Omental fat pad (tissue), 4 donors: ENCODE measurements around the gene SMYD1. TPM values are rescaled to one million over a fixed set of nuclear protein-coding genes. Genes with fewer than 3 reads are reported as not detected.

Source experiments
- ATAC-seq: fragments of 150-250 bp; one replicate; pipeline ENCODE4 v1.9.1; 2016; ENCODE audit warnings: mild to moderate bottlenecking, moderate library complexity; ENCODE audit not compliant: low FRiP score
- DNase-seq: peaks from one replicate; pipeline ENCODE4 v3.0.0-alpha.2; 2019; ENCODE audit warnings: low spot score
- small RNA-seq: library from RNA; depleted of rRNA; stranded (forward); fragments of <200 nt; gene quantifications from one replicate; pipeline ENCODE3, GENCODE V24; 2016
- total RNA-seq, 4 donors: library from RNA; depleted of rRNA; stranded (reverse); fragments of >200 nt; gene quantifications; one replicate each; pipeline ENCODE4 v1.1.0, GENCODE V29; 2016
- TF ChIP-seq, protein P1 (sequence below), 3 donors: fragments of 450-650 bp; IDR thresholded peaks; one replicate each; pipeline ENCODE4 v1.5.1; 2016 to 2017; ENCODE audit warnings: antibody characterized with exemption in 3 of 3, mild to moderate bottlenecking in 3 of 3, moderate library complexity in 2 of 3

SMYD1 gene
- total RNA-seq, 4 donors from 2014 or later = not detected

DNA sequence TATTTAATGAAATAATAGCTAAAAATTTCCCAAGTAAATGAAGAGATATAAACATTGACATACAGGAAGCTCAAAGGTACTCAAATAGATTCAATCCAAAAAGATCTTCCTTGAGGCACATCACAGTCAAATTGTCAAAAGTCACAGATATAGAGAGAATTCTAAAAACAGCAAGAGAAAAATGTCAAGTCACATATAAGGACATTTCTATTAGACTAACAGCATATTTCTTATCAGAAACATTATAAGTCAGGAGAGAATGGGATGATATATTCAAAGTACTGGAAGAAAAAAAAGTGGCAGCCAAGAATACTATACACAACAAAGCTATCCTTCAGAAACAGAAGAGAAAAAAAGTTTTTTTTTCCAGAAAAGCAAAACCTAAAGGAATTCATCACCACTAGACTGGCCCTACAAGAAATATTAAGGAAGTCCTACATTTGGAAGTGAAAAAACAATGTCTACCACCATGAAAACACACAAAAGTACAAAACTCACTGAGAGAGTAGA is 81.4 kb downstream of the SMYD1 start:
- TF ChIP-seq, protein P1, sequence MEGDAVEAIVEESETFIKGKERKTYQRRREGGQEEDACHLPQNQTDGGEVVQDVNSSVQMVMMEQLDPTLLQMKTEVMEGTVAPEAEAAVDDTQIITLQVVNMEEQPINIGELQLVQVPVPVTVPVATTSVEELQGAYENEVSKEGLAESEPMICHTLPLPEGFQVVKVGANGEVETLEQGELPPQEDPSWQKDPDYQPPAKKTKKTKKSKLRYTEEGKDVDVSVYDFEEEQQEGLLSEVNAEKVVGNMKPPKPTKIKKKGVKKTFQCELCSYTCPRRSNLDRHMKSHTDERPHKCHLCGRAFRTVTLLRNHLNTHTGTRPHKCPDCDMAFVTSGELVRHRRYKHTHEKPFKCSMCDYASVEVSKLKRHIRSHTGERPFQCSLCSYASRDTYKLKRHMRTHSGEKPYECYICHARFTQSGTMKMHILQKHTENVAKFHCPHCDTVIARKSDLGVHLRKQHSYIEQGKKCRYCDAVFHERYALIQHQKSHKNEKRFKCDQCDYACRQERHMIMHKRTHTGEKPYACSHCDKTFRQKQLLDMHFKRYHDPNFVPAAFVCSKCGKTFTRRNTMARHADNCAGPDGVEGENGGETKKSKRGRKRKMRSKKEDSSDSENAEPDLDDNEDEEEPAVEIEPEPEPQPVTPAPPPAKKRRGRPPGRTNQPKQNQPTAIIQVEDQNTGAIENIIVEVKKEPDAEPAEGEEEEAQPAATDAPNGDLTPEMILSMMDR (IDR thresholded peaks at IDR 0.05) = no peak
- ATAC-seq (no peak), DNase-seq (no peak)

DNA sequence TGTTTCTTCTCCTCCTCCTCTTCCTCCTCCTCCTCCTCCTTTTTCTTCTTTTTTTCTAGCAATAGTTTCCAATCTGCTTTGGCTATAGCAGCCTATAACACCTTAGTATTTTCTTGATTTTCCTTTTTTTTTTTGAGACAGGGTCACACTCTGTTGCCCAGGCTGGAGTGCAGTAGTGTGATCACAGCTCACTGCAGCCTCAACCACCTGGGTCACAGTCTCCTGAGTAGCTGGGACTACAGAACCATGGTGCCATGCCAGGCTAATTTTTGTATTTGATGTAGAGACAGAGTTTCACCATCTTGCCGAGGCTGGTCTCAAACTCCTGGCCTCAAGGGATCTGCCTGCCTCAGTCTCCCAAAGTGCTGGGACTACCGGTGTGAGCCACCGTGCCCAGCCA is 91.9 kb downstream of the SMYD1 start:
- no peak for ATAC-seq

DNA sequence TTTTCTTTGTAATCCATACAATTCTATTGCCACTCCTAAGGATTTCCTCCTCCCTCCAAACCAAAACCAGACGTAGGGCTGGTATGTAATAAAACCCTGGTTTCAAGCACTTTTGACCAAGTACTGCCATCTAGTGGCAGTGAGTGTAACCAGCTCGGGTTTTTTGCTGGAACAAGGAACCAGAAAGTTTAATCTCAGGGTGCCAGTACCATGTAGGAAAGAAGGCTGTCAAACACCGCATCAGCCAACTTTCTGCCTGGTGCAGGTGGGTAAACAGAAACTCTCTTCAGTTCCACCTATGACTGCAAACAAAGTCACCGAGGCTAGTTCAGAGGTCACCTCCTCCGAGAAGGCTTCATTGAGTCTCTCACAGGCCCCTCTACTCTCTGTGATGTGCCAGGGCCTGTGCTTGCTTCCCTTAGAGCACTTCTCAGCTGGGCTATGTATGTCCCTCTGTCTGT is 92.4 kb downstream of the SMYD1 start:
- TF ChIP-seq, protein P1 (IDR thresholded peaks at IDR 0.05) = peak in 1 of 3 donors; percentile 11
- peak; percentile 44 for ATAC-seq
- DNase-seq = no peak

More for the DNA sequence above, 91.9 kb downstream of the SMYD1 start:
- TF ChIP-seq, protein P1 (IDR thresholded peaks at IDR 0.05) = no peak
- DNase-seq = no peak

DNA sequence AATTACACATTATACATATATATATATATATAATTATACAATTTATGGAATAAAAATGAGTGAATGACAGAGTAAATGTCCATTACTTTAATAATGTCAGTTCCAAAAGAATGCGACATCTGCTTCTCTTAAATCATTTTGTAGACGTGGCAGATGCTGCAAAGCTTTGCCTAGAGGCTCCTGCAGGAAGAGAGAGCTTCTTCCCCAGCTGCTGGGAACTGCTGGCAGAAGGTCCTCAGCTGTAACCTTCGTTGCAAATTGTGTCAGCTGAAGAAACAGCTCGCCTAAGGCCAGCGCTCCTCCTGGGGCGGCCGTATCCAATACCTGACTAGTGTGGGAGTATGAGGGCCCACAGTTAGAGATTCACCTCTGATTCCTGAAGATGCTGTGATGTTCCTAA is 92.9 kb downstream of the SMYD1 start:
- ATAC-seq (no peak), DNase-seq (no peak)
- TF ChIP-seq, protein P1 (IDR thresholded peaks at IDR 0.05) = no peak

DNA sequence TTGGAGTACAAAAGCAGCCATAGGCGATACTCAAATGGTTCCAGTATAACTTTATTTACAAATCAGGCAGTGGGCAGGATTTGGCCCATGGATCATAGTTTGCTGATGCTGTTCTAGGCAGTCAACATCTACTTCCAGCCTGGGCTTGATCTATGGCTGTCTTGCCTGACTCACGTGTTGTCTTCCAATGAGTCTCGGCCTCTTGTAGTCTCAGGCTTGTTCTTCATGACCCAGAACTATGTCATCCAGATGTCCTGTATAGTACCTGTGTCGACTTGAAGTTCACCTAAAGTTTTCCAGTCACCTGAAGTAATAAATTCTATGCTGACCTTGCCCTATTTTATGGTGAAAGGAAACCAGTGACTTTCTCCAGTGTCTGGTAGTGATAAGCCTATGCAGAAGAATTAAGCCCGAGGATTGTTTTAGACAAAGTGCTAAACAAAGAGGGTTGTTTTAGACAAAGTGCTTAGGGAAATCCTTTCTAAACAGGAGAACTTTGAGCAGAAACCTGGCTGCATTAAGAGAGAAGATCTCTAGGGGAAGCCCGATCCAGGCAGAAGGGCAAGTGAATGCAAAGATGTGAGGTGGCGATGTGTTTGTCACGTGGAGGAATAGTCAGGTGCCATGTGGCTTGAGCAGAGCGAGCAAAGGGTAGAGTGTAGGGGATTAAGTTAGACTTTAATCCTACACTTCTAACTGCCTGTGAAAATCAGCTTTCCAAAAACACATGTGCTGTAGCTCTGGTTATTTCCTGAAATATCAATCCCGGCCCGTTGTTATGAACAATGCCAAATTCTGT is 94.0 kb downstream of the SMYD1 start:
- TF ChIP-seq, protein P1 (IDR thresholded peaks at IDR 0.05) = no peak
- no peak for DNase-seq
- no peak for ATAC-seq

Small RNA genes within 50 kb of the gene (small RNA-seq; reads per million reads assigned to genes)
- not detected for gene MIR4780

Other genes starting within 250 kb of the SMYD1 start
- gene RGPD2, start 242.0 kb upstream of the SMYD1 start, total RNA-seq = 10 to 100 TPM in 1 of 4 donors, 1 to 10 TPM in 3; 3.1 to 11.3 (median 5.3) TPM
- gene RNU2-63P, start 51.3 kb upstream of the SMYD1 start, total RNA-seq = not detected
- gene KRCC1, start 12.0 kb upstream of the SMYD1 start, total RNA-seq = 10 to 100 TPM; 12.2 to 37.8 (median 26.1) TPM
- not detected for gene FABP1, start 60.2 kb downstream of the SMYD1 start, total RNA-seq
- gene THNSL2, start 102.5 kb downstream of the SMYD1 start, total RNA-seq = 10 to 100 TPM in 3 of 4 donors, 1 to 10 TPM in 1; 2.2 to 30.5 (median 19.3) TPM